Stimulated activated CD4-positive, alpha-beta T cell treated with anti-CD3 and anti-CD28 coated beads, Interleukin-1b, Interleukin-23, amount 100 ng/mL, for 48 hours (primary cell): ENCODE results near the gene PAX2.

Experiments used
- DNase-seq: peaks from one replicate; pipeline ENCODE4 v3.0.0-alpha.2; 2020

The PAX2 gene

GRCh38 chr10:100761191-100761590 lies 15.8 kb downstream of the PAX2 start:
- no peak for DNase-seq

GRCh38 chr10:100763043-100763747 lies 17.8 kb downstream of the PAX2 start:
- DNase-seq, result no peak

- DNase-seq, result no peak
Observed at GRCh38 chr10:100766693-100767421, 21.5 kb downstream of the PAX2 start.

- DNase-seq, result no peak
Observed at GRCh38 chr10:100767422-100767775, 22.0 kb downstream of the PAX2 start.

- DNase-seq, result no peak
Observed at GRCh38 chr10:100769481-100769880, 24.1 kb downstream of the PAX2 start.

GRCh38 chr10:100773646-100774045 lies 28.3 kb downstream of the PAX2 start:
- DNase-seq, result no peak

- DNase-seq, result no peak
Observed at GRCh38 chr10:100774223-100774622, 28.8 kb downstream of the PAX2 start.

GRCh38 chr10:100774876-100775275 lies 29.5 kb downstream of the PAX2 start:
- DNase-seq, result no peak

GRCh38 chr10:100775386-100775785 lies 30.0 kb downstream of the PAX2 start:
- no peak for DNase-seq

GRCh38 chr10:100775871-100776270 lies 30.5 kb downstream of the PAX2 start:
- no peak for DNase-seq

GRCh38 chr10:100776671-100777070 lies 31.3 kb downstream of the PAX2 start:
- no peak for DNase-seq

GRCh38 chr10:100779329-100779728 lies 33.9 kb downstream of the PAX2 start:
- DNase-seq, result no peak

GRCh38 chr10:100780324-100780723 lies 34.9 kb downstream of the PAX2 start:
- no peak for DNase-seq

GRCh38 chr10:100781145-100781665 lies 35.8 kb downstream of the PAX2 start:
- no peak for DNase-seq

GRCh38 chr10:100782461-100783244 lies 37.3 kb downstream of the PAX2 start:
- no peak for DNase-seq

- DNase-seq, result no peak
Observed at GRCh38 chr10:100784126-100784525, 38.7 kb downstream of the PAX2 start.

GRCh38 chr10:100786591-100786990 lies 41.2 kb downstream of the PAX2 start:
- no peak for DNase-seq

GRCh38 chr10:100788002-100788903 lies 42.9 kb downstream of the PAX2 start:
- no peak for DNase-seq

- DNase-seq, result no peak
Observed at GRCh38 chr10:100790761-100791208, 45.4 kb downstream of the PAX2 start.

GRCh38 chr10:100791369-100792058 lies 46.1 kb downstream of the PAX2 start:
- DNase-seq, result no peak

GRCh38 chr10:100792574-100792973 lies 47.2 kb downstream of the PAX2 start:
- no peak for DNase-seq

GRCh38 chr10:100793055-100793454 lies 47.7 kb downstream of the PAX2 start:
- no peak for DNase-seq
